CD4-positive, alpha-beta T cell (primary cell): ENCODE measurements around the gene TCF12. TPM values are rescaled to one million over a fixed set of nuclear protein-coding genes. Genes with fewer than 3 reads are reported as not detected.

Experiments
- ATAC-seq: fragments of 200-7000 bp; cut with Tn5 transposase; one replicate; pipeline ENCODE4 v1.10.0; 2022; ENCODE audit warnings: mild to moderate bottlenecking; ENCODE audit not compliant: poor library complexity
- CTCF ChIA-PET: fragments of 350-600 bp; sonication (Branson Sonifier 250); formaldehyde crosslinking; loops from one replicate; lab custom pipeline; 2021; ENCODE audit warnings: antibody characterized with exemption, inconsistent platforms; lab: Charles Lee
- POLR2A ChIA-PET: fragments of 350-600 bp; sonication (Branson Sonifier 250); formaldehyde crosslinking; loops from one replicate; lab custom pipeline; 2021; ENCODE audit warnings: antibody characterized with exemption, inconsistent platforms; lab: Charles Lee
- DNase-seq, 14 experiments: peaks; one replicate each; pipeline ENCODE4 v3.0.0-alpha.2; 2013 to 2020; ENCODE audit warnings: mixed read lengths in 2 of 14
- H3K27ac ChIP-seq, 2 donors: one replicate each; pipeline versions ENCODE4 v1.5.1 to v1.7.0; 2013; ENCODE audit warnings: low read length in 2 of 2, low read depth in 1 of 2, mild to moderate bottlenecking in 1 of 2
- H3K27me3 ChIP-seq, 2 experiments: 1 replicate in 1 of 2; 2 replicates in 1 of 2; pipeline versions ENCODE4 v1.6.1 to v1.7.0; 2013; ENCODE audit warnings: low read length in 2 of 2, control low read depth in 1 of 2, mild to moderate bottlenecking in 1 of 2, moderate library complexity in 1 of 2; ENCODE audit not compliant: insufficient read depth in 2 of 2, control insufficient read depth in 1 of 2
- H3K36me3 ChIP-seq: one replicate; pipeline ENCODE4 v1.6.1; 2013; ENCODE audit warnings: low read length, control low read depth; ENCODE audit not compliant: insufficient read depth
- H3K4me1 ChIP-seq: one replicate; pipeline ENCODE4 v1.6.1; 2013; ENCODE audit warnings: low read length, control low read depth; ENCODE audit not compliant: insufficient read depth
- H3K4me3 ChIP-seq: one replicate; pipeline ENCODE4 v1.5.1; 2013; ENCODE audit warnings: mild to moderate bottlenecking, low read length, moderate library complexity
- H3K9me3 ChIP-seq, 2 experiments: 1 replicate in 1 of 2; 2 replicates in 1 of 2; pipeline versions ENCODE4 v1.6.1 to v1.7.0; 2013; ENCODE audit warnings: low read length in 2 of 2, mild to moderate bottlenecking in 2 of 2, control low read depth in 1 of 2, moderate library complexity in 1 of 2; ENCODE audit not compliant: control insufficient read depth in 1 of 2, insufficient read depth in 1 of 2
- H3K27ac Mint-ChIP-seq: one replicate; pipeline ENCODE4 v1.8.0; 2020; ENCODE audit warnings: mixed read lengths
- H3K27me3 Mint-ChIP-seq: one replicate; pipeline ENCODE4 v1.8.0; 2021; ENCODE audit warnings: mixed read lengths
- H3K36me3 Mint-ChIP-seq: one replicate; pipeline ENCODE4 v1.8.0; 2021; ENCODE audit warnings: low read depth, mixed read lengths
- H3K4me1 Mint-ChIP-seq: one replicate; pipeline ENCODE4 v1.8.0; 2021; ENCODE audit warnings: low read depth, mixed read lengths
- H3K4me3 Mint-ChIP-seq: one replicate; pipeline ENCODE4 v1.8.0; 2020; ENCODE audit warnings: mild to moderate bottlenecking, mixed read lengths
- H3K9me3 Mint-ChIP-seq: one replicate; pipeline ENCODE4 v1.8.0; 2020; ENCODE audit warnings: mixed read lengths
- CTCF ChIP-seq: fragments of 200-600 bp; IDR thresholded peaks from one replicate; pipeline ENCODE4 v1.8.0; 2022; ENCODE audit warnings: antibody characterized with exemption, mild to moderate bottlenecking
- intact Hi-C, 2 experiments: fragments of 100-400 bp; cut with DNase I in 1 of 2; cut with micrococcal nuclease in 1 of 2; formaldehyde crosslinking; loops; one replicate each; pipeline versions ENCODE4 v1.15.1 to v1.9.0; 2023 to 2025; cut with DNase I, micrococcal nuclease
- total RNA-seq, 174 experiments: library from RNA in 2 of 174; stranded (reverse) in 2 of 174; gene quantifications; one replicate each; pipeline ENCODE4 v1.2.3 and lab custom pipeline; 2021 to 2026

TCF12 gene
- total RNA-seq, 2 experiments from 2014 or later, result 54.0 TPM

GRCh38 chr15:57329582-57330367 lies 411.3 kb downstream of the TCF12 start:
- no peak for TF ChIP-seq CTCF
- ATAC-seq (no peak), DNase-seq (no peak)
- Mint-ChIP-seq H3K4me1 (no peaks in the 10 kb centered on the region), H3K9me3 (no peaks in the 10 kb centered on the region), H3K4me3 (no peak overlapping the region), H3K27ac (no peak overlapping the region), H3K36me3 (no peaks in the 10 kb centered on the region), H3K27me3 (peaks cover 15% of the 10 kb centered on the region)
- ChIA-PET POLR2A (no interaction called here), CTCF (no interaction called here)
- H3K27me3 ChIP-seq, result peaks cover 0 to 6% of the 10 kb centered on the region in 2 experiments
- H3K9me3 ChIP-seq, result no peaks in the 10 kb centered on the region
- no peak overlapping the region for H3K27ac ChIP-seq
- H3K4me1 ChIP-seq, result no peaks in the 10 kb centered on the region
- no peaks in the 10 kb centered on the region for H3K36me3 ChIP-seq
- H3K4me3 ChIP-seq, result no peak overlapping the region
- intact Hi-C loops, result no loop called here

GRCh38 chr15:57330619-57331340 lies 412.3 kb downstream of the TCF12 start:
- no peaks in the 10 kb centered on the region for H3K4me1 ChIP-seq
- no peak overlapping the region for H3K4me3 Mint-ChIP-seq
- no peak for TF ChIP-seq CTCF
- H3K9me3 ChIP-seq, result no peaks in the 10 kb centered on the region
- H3K27me3 ChIP-seq, result peaks cover 0 to 6% of the 10 kb centered on the region in 2 experiments
- H3K27ac ChIP-seq, result no peak overlapping the region
- no peak overlapping the region for H3K4me3 ChIP-seq
- H3K36me3 ChIP-seq, result no peaks in the 10 kb centered on the region
- no peaks in the 10 kb centered on the region for H3K36me3 Mint-ChIP-seq
- H3K27me3 Mint-ChIP-seq, result peaks cover 18% of the 10 kb centered on the region
- H3K27ac Mint-ChIP-seq, result no peak overlapping the region
- ChIA-PET CTCF (no interaction called here), POLR2A (no interaction called here)
- intact Hi-C loops, result no loop called here
- DNase-seq, result no peak
- no peaks in the 10 kb centered on the region for H3K4me1 Mint-ChIP-seq
- no peak for ATAC-seq
- H3K9me3 Mint-ChIP-seq, result no peaks in the 10 kb centered on the region

DNA sequence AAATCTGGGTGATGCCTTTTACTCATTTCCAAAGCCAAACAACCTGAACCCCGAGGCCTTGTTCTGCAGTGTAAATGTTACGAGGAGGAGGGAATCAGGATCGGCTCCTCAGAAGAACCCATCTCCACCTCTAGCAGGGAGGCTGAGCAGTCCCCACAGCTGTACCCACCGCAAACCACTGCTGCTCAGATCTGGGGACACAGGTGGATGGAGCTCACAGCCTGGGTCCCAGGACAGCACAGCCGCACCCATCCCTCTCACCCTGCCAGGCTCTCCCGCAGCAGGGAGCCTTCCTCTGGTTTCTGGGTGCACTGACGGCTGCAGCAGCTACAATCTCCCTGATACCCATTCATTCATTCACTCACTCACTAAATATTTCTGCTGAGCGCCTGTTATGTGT lies 413.9 kb downstream of the TCF12 start:
- CTCF ChIA-PET, result no interaction called here
- Mint-ChIP-seq H3K9me3 (no peaks in the 10 kb centered on the region), H3K36me3 (no peaks in the 10 kb centered on the region), H3K27me3 (peaks cover 18% of the 10 kb centered on the region), H3K4me3 (no peak overlapping the region), H3K4me1 (no peaks in the 10 kb centered on the region), H3K27ac (no peak overlapping the region)
- TF ChIP-seq CTCF, result no peak
- Histone ChIP-seq H3K9me3 (no peaks in the 10 kb centered on the region), H3K27me3 (peaks cover 0 to 6% of the 10 kb centered on the region in 2 experiments), H3K4me1 (no peaks in the 10 kb centered on the region), H3K27ac (no peak overlapping the region), H3K36me3 (no peaks in the 10 kb centered on the region), H3K4me3 (no peak overlapping the region)
- ATAC-seq, result no peak
- intact Hi-C loops, result no loop called here
- POLR2A ChIA-PET, result no interaction called here
- no peak for DNase-seq
